ENCODE measurements around the gene CNTNAP2.

Gene CNTNAP2

DNA sequence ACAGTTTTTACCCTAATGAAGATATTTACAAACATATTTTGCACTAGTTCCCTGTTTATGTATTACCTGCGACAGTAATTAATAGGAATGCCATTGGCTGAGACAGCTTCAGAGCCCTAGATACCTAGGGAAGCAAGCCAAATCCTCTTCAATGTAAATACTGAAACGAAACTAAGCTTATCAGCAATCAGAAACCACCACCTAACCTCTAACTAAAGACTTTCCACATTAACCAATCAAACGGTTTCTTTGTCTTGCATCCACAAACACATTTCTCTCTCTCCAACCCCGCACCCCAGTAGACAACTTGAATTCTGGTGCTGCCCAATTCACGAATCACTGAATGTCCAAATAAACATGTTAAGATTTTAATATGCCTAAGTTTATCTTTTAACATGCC, 1999.6 kb downstream of the CNTNAP2 start:
- no peaks in the 10 kb centered on the region for H3K27me3 ChIP-seq (ENCODE audit: insufficient read depth, low read length)
- no peak overlapping the region for H3K27ac ChIP-seq (ENCODE audit: low read depth, low read length)
- H3K4me1 ChIP-seq (ENCODE audit: control insufficient read depth, insufficient read depth, low read length, unreplicated experiment), result no peaks in the 10 kb centered on the region
- no peak overlapping the region for H3K4me3 ChIP-seq (ENCODE audit: low read depth, low read length)
- no peak overlapping the region for H2AFZ ChIP-seq (ENCODE audit: low read length, unreplicated experiment)
- H3K79me2 ChIP-seq (ENCODE audit: control insufficient read depth, insufficient read depth, low read length, unreplicated experiment), result no peaks in the 10 kb centered on the region
- no peaks in the 10 kb centered on the region for H3K36me3 ChIP-seq (ENCODE audit: insufficient read depth, low read length)

DNA sequence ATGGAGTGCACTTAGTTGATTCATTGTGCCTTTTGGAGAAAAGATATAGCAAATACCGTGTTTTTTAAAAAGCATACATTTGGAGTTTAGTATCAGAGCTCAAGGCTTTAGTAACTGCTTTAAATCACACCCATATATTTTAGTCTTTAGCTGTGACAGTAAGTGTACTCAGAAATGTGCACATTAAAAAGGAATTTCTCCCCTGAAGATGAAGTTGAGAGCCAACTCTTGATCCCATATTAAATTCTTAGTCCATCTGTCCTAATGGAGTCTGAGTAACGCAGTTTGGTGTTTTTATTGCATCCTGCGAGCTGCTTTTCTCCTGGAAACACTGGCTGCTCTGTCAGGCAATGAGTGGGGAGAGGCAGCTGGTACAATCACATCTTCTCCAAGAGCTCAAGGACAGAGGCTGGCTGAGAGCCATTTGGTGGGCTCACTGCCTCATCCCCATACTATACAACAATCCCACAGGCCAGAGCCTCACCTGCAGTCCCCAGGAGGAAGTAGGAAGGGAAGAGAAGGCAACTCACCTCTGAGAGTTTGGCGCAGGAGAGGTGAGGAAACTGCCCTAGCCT, 2000.3 kb downstream of the CNTNAP2 start:
- Histone ChIP-seq H3K4me1 (ENCODE audit: control insufficient read depth, insufficient read depth, low read length, unreplicated experiment) (no peaks in the 10 kb centered on the region), H3K4me3 (ENCODE audit: low read depth, low read length) (no peak overlapping the region), H3K27ac (ENCODE audit: low read depth, low read length) (no peak overlapping the region), H3K27me3 (ENCODE audit: insufficient read depth, low read length) (no peaks in the 10 kb centered on the region), H2AFZ (ENCODE audit: low read length, unreplicated experiment) (no peak overlapping the region), H3K36me3 (ENCODE audit: insufficient read depth, low read length) (no peaks in the 10 kb centered on the region), H3K79me2 (ENCODE audit: control insufficient read depth, insufficient read depth, low read length, unreplicated experiment) (no peaks in the 10 kb centered on the region)

DNA sequence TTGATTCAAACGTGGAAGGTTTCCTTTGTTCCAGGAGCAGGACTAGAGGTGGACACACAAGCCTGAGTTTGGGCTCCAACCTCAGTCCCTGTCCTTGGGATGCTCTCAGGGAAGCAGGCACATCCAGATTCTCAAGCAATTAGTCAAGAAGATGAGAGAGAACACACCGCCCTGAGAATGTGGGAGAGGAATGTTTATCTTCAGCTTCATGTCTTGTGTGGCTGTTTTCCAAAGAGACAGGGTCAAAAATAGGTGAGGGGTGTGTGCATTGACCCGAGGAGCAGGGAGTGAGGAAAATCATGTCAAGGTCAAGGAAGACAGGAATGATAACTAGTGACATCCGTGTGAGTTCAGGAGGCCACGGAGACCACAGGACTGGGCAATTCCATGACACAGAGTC, 2001.8 kb downstream of the CNTNAP2 start:
- H3K79me2 ChIP-seq (ENCODE audit: control insufficient read depth, insufficient read depth, low read length, unreplicated experiment), result no peaks in the 10 kb centered on the region
- no peaks in the 10 kb centered on the region for H3K4me1 ChIP-seq (ENCODE audit: control insufficient read depth, insufficient read depth, low read length, unreplicated experiment)
- no peak overlapping the region for H3K4me3 ChIP-seq (ENCODE audit: low read depth, low read length)
- no peak overlapping the region for H2AFZ ChIP-seq (ENCODE audit: low read length, unreplicated experiment)
- no peaks in the 10 kb centered on the region for H3K36me3 ChIP-seq (ENCODE audit: insufficient read depth, low read length)
- H3K27ac ChIP-seq (ENCODE audit: low read depth, low read length), result no peak overlapping the region
- no peaks in the 10 kb centered on the region for H3K27me3 ChIP-seq (ENCODE audit: insufficient read depth, low read length)

DNA sequence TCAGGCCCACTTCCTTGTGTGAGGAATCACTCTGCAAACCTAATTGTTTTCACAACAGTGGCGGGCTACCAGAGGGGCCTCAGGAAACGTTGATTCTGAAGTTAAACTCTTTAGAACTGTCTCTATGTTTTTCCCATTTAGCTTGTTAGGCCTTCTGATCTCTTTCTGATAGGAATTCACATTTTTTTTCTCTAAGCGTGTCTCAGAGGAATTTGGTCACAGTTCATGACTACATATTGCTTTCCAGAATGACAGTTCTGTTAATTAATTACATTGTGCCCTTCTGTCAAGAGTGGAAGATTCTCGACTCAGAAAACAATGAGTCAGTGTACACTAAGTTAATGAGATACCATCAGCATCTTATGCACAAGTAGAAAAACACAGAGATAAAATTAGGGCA, 2004.8 kb downstream of the CNTNAP2 start:
- no peaks in the 10 kb centered on the region for H3K27me3 ChIP-seq (ENCODE audit: insufficient read depth, low read length)
- no peaks in the 10 kb centered on the region for H3K36me3 ChIP-seq (ENCODE audit: insufficient read depth, low read length)
- no peak overlapping the region for H3K27ac ChIP-seq (ENCODE audit: low read depth, low read length)
- no peak overlapping the region for H3K4me3 ChIP-seq (ENCODE audit: low read depth, low read length)
- H2AFZ ChIP-seq (ENCODE audit: low read length, unreplicated experiment), result no peak overlapping the region
- H3K4me1 ChIP-seq (ENCODE audit: control insufficient read depth, insufficient read depth, low read length, unreplicated experiment), result no peaks in the 10 kb centered on the region
- H3K79me2 ChIP-seq (ENCODE audit: control insufficient read depth, insufficient read depth, low read length, unreplicated experiment), result no peaks in the 10 kb centered on the region

DNA sequence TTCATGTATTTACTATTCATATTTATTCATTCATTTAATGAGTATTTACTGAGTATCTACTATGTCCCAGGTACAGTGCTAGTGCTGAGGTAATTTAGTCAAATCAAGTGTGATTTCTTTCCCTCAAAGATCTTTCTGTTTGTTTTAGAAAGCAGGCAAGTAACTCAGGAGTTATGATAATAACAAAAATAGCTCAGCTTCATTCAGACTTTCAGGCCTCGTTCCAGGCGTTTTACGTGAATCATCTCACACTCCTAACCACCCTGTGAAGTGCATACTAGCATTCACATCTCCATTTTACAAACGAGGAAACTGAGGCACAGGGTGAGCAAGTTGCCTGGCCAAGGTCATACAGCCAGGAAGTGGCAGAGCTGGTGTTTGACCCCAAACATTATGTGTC, 2005.2 kb downstream of the CNTNAP2 start:
- H3K27ac ChIP-seq (ENCODE audit: low read depth, low read length), result no peak overlapping the region
- H3K79me2 ChIP-seq (ENCODE audit: control insufficient read depth, insufficient read depth, low read length, unreplicated experiment), result no peaks in the 10 kb centered on the region
- no peak overlapping the region for H3K4me3 ChIP-seq (ENCODE audit: low read depth, low read length)
- H3K4me1 ChIP-seq (ENCODE audit: control insufficient read depth, insufficient read depth, low read length, unreplicated experiment), result no peaks in the 10 kb centered on the region
- no peaks in the 10 kb centered on the region for H3K36me3 ChIP-seq (ENCODE audit: insufficient read depth, low read length)
- H3K27me3 ChIP-seq (ENCODE audit: insufficient read depth, low read length), result no peaks in the 10 kb centered on the region
- H2AFZ ChIP-seq (ENCODE audit: low read length, unreplicated experiment), result no peak overlapping the region

DNA sequence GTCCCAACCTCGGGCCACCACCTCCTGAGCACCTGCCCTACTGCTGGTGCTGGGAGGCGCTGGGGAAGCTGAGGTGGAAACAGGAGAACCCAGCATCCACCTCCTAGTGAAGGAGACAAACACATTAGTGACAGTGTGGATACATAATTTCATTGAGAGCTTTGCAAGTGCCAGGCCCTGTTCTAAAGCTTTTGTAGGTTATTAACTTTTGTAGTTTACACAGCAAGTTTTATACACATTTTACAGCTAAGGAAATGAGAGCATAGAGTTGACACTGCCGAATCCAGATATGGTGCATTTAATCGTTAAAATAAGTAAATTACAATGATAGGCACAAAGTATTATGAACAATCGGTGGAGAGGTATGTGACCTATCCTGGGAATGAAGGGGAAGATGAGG, 2007.9 kb downstream of the CNTNAP2 start:
- Histone ChIP-seq H3K36me3 (ENCODE audit: insufficient read depth, low read length) (no peaks in the 10 kb centered on the region), H3K79me2 (ENCODE audit: control insufficient read depth, insufficient read depth, low read length, unreplicated experiment) (no peaks in the 10 kb centered on the region), H2AFZ (ENCODE audit: low read length, unreplicated experiment) (no peak overlapping the region), H3K27ac (ENCODE audit: low read depth, low read length) (no peak overlapping the region), H3K4me1 (ENCODE audit: control insufficient read depth, insufficient read depth, low read length, unreplicated experiment) (no peaks in the 10 kb centered on the region), H3K27me3 (ENCODE audit: insufficient read depth, low read length) (no peaks in the 10 kb centered on the region), H3K4me3 (ENCODE audit: low read depth, low read length) (no peak overlapping the region)

DNA sequence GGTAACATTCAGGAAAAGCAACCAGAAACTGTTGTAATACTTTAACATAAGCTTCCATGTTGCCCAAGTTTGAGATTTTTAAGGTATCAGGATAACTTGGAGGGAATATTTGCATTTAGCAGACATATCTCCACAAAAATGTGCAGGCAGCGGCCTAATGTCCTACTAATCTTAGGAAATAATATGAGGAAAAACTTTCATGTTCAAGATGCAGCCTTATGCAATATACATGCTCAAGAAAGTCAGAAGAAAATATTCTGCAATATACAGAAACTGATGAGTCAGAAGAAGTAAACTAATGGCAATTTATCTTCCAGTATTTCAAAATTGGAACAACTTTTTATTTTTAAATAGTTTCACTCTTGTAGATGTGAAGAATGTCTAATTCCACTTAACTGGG, 2010.8 kb downstream of the CNTNAP2 start:
- H3K27ac ChIP-seq (ENCODE audit: low read depth, low read length), result no peak overlapping the region
- no peak overlapping the region for H3K4me3 ChIP-seq (ENCODE audit: low read depth, low read length)
- H3K27me3 ChIP-seq (ENCODE audit: insufficient read depth, low read length), result no peaks in the 10 kb centered on the region
- H3K36me3 ChIP-seq (ENCODE audit: insufficient read depth, low read length), result no peaks in the 10 kb centered on the region
- H2AFZ ChIP-seq (ENCODE audit: low read length, unreplicated experiment), result no peak overlapping the region
- H3K79me2 ChIP-seq (ENCODE audit: control insufficient read depth, insufficient read depth, low read length, unreplicated experiment), result no peaks in the 10 kb centered on the region
- no peaks in the 10 kb centered on the region for H3K4me1 ChIP-seq (ENCODE audit: control insufficient read depth, insufficient read depth, low read length, unreplicated experiment)

DNA sequence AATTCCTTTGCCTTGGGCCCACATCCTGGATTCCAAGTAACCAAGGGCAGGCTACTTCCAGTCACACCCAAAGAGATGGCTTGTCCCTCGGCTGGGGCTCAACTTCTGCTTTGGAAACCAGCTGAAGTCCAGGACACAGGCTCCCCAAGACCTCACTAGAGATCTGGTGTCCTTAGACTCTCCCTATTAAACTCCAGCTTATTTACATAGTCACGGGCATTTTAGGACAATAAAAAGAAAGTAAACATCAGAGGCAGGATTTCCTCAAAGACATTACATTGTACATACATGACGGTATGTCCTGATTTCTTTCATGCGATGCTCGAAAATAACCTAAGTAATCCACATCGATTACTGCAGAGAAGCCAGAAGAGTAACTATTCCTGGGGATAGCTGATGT, 2012.4 kb downstream of the CNTNAP2 start:
- H3K27me3 ChIP-seq (ENCODE audit: insufficient read depth, low read length), result no peaks in the 10 kb centered on the region
- H3K27ac ChIP-seq (ENCODE audit: low read depth, low read length), result no peak overlapping the region
- H2AFZ ChIP-seq (ENCODE audit: low read length, unreplicated experiment), result no peak overlapping the region
- H3K4me3 ChIP-seq (ENCODE audit: low read depth, low read length), result no peak overlapping the region
- H3K36me3 ChIP-seq (ENCODE audit: insufficient read depth, low read length), result no peaks in the 10 kb centered on the region
- H3K4me1 ChIP-seq (ENCODE audit: control insufficient read depth, insufficient read depth, low read length, unreplicated experiment), result no peaks in the 10 kb centered on the region
- H3K79me2 ChIP-seq (ENCODE audit: control insufficient read depth, insufficient read depth, low read length, unreplicated experiment), result no peaks in the 10 kb centered on the region

DNA sequence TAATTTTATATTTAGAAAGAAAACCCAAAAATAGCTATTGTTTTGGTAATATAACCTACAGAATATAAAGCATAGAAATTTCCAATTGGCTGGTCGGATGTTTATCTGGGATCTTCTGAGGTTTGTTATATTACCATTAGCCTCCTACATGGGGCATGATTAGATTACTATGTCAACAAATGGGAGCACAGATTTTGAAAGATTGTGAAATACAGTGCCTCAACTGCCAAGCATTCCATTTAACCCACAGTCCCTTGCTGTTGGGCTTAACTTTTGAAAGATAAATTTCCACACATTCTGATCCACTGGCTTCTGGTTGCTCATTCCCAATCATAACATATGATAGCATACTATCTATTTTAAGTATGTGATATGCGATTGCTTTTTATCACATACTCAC, 2018.5 kb downstream of the CNTNAP2 start:
- H3K79me2 ChIP-seq (ENCODE audit: control insufficient read depth, insufficient read depth, low read length, unreplicated experiment), result no peaks in the 10 kb centered on the region
- no peak overlapping the region for H3K27ac ChIP-seq (ENCODE audit: low read depth, low read length)
- H3K4me1 ChIP-seq (ENCODE audit: control insufficient read depth, insufficient read depth, low read length, unreplicated experiment), result no peaks in the 10 kb centered on the region
- H2AFZ ChIP-seq (ENCODE audit: low read length, unreplicated experiment), result no peak overlapping the region
- no peak overlapping the region for H3K4me3 ChIP-seq (ENCODE audit: low read depth, low read length)
- H3K36me3 ChIP-seq (ENCODE audit: insufficient read depth, low read length), result no peaks in the 10 kb centered on the region
- H3K27me3 ChIP-seq (ENCODE audit: insufficient read depth, low read length), result no peaks in the 10 kb centered on the region

DNA sequence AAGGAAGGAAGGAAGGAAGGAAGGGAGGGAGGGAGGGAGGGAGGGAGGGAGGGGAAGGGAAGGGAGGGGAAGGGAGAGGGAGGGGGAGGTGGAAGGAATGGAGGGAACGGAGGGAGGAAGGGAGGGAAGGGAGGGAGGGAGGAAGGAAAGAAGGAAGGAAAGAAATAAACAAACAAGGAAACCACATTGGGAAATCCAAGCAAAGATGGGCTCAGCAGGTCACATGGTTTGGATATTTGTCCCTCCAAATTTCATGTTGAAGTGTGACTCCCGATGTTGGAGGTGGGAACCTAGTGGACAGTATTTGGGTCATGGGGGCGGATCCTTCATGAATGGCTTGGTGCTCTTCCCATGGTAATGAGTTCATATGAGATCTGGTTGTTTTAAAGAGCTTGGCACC, 2019.4 kb downstream of the CNTNAP2 start:
- H3K79me2 ChIP-seq (ENCODE audit: control insufficient read depth, insufficient read depth, low read length, unreplicated experiment), result no peaks in the 10 kb centered on the region
- no peak overlapping the region for H3K4me3 ChIP-seq (ENCODE audit: low read depth, low read length)
- H2AFZ ChIP-seq (ENCODE audit: low read length, unreplicated experiment), result no peak overlapping the region
- no peaks in the 10 kb centered on the region for H3K27me3 ChIP-seq (ENCODE audit: insufficient read depth, low read length)
- no peaks in the 10 kb centered on the region for H3K4me1 ChIP-seq (ENCODE audit: control insufficient read depth, insufficient read depth, low read length, unreplicated experiment)
- no peak overlapping the region for H3K27ac ChIP-seq (ENCODE audit: low read depth, low read length)
- H3K36me3 ChIP-seq (ENCODE audit: insufficient read depth, low read length), result no peaks in the 10 kb centered on the region

DNA sequence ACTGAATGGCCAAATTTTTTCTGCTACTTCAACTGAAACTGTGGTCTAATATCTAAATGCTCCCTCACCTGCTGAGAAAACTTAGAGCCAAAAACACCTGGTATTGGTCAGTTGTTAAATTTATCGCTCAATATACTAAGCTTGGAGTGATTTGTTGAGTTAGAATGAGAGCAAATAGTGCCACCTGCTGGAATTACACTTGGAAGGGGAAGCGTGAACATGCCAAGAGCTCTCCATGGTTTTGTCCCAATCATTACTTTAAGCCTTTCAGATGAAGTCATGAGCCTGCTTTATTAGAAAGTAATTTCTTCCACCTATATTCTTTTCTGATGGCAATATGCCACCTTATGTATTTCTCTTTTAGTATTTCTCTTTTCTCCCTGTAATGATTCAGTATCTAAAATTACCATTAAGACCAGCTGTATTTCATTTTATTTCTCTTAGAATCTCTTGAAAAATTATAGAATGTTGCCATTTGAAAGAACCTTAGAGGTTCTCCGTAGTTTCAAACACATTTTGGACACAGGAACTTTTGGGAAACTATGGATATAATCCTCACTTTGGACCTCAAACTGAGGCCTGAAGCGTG, 2026.2 kb downstream of the CNTNAP2 start:
- H3K27ac ChIP-seq (ENCODE audit: low read depth, low read length), result no peak overlapping the region
- H3K79me2 ChIP-seq (ENCODE audit: control insufficient read depth, insufficient read depth, low read length, unreplicated experiment), result no peaks in the 10 kb centered on the region
- H3K27me3 ChIP-seq (ENCODE audit: insufficient read depth, low read length), result no peaks in the 10 kb centered on the region
- no peak overlapping the region for H3K4me3 ChIP-seq (ENCODE audit: low read depth, low read length)
- H3K4me1 ChIP-seq (ENCODE audit: control insufficient read depth, insufficient read depth, low read length, unreplicated experiment), result no peaks in the 10 kb centered on the region
- H3K36me3 ChIP-seq (ENCODE audit: insufficient read depth, low read length), result no peaks in the 10 kb centered on the region
- no peak overlapping the region for H2AFZ ChIP-seq (ENCODE audit: low read length, unreplicated experiment)
